ENCODE data around the gene NFXL1.
"Not testable (repeated sequence)": the region's sequence is repeated elsewhere in the genome, so short reads cannot be mapped to it uniquely, and the experiment has no call there.

GRCh38 chr4:47922436-47923260, 8.3 kb upstream of the NFXL1 start:
- TF ChIP-seq CTCF (IDR thresholded peaks at IDR 0.05; ENCODE audit: insufficient read depth, low read depth, low read length); EZH2 (IDR thresholded peaks at IDR 0.05; ENCODE audit: insufficient read depth, low read length): not testable (repeated sequence)
